Tibial nerve (tissue), 4 donors: Measurements from ENCODE around the gene ODR4.

Source experiments
- CTCF ChIP-seq, 5 experiments: fragments of 200-600 bp in 3 of 5; fragments of 450-650 bp in 2 of 5; sonication (generic) in 3 of 5; IDR thresholded peaks; one replicate each; pipeline ENCODE4 v1.5.1; 2016 to 2019; ENCODE audit warnings: antibody characterized with exemption in 5 of 5, mild to moderate bottlenecking in 3 of 5, moderate library complexity in 2 of 5
- EP300 ChIP-seq, 2 donors: sonication (generic); formaldehyde crosslinking; IDR thresholded peaks; one replicate each; pipeline ENCODE4 v1.6.1; 2017; ENCODE audit warnings: antibody characterized with exemption in 2 of 2, mild to moderate bottlenecking in 1 of 2

GRCh38 chr1:186403632-186404031 is 28.0 kb downstream of the ODR4 start:
- TF ChIP-seq CTCF (IDR thresholded peaks at IDR 0.05) = no peak
- no peak for TF ChIP-seq EP300 (IDR thresholded peaks at IDR 0.05)
